Stimulated activated CD8-positive, alpha-beta memory T cell treated with anti-CD3 and anti-CD28 coated beads, Interleukin-4, amount 100 ng/mL, for 24 hours (primary cell): ENCODE data around the gene KRTAP10-4.
"Not testable (repeated sequence)": the region's sequence is repeated elsewhere in the genome, so short reads cannot be mapped to it uniquely, and the experiment has no call there.

Experiments used
- DNase-seq: peaks from one replicate; pipeline ENCODE4 v3.0.0-alpha.2; 2020; ENCODE audit warnings: low read depth

The KRTAP10-4 gene

DNA sequence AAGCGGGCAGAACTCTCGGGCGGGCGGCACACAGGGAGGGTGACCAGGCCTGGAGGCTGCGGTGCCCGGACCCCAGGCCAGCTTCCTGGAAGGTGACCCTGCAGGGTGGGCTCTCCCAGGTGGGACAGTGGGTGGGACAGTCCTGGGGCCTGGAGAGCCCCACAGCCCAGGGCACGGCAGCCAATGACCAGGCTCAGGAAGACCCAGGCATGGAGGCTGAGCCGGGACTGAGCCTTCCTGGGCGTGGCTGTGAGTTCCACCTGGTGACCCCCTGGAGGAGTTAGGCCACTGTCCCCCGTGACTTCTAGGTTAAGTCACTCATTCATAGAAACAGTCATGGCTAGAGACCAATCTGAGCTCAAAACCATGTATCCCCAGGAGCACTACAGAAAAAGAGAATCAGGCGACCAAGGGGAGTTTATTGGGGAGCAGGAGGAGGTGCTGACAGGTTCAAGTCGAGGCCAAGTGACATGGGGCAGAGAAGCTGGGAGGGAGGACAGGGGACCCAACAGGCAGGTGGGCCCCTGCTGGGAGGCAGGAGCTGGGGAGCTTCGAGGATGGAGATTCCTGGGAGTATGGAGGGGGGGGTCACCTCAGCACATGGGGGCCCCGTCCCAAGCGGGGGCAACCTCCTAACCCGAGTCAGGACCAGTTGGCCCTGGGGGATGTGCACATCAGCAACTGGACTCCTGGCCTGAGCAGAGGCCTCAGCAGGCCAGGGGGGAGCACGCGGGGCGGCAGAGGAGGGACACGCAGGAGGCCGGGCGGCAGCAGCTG, 5.7 kb downstream of the KRTAP10-4 start:
- DNase-seq = no peak

DNA sequence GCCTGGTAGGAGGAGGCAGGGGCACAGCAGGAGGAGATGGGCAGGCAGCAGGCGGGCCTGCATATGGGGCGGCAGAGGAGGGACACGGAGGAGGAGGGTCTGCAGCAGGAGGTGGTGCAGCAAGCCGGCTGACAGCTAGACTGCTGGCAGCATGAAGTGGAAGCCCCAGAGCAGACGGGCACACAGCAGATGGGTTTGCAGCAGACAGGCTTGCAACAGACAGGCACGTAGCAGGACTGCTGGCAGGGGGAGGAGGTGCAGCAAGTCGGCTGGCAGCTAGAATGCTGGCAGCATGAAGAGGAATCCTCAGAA, 6.3 kb downstream of the KRTAP10-4 start:
- no peak for DNase-seq

DNA sequence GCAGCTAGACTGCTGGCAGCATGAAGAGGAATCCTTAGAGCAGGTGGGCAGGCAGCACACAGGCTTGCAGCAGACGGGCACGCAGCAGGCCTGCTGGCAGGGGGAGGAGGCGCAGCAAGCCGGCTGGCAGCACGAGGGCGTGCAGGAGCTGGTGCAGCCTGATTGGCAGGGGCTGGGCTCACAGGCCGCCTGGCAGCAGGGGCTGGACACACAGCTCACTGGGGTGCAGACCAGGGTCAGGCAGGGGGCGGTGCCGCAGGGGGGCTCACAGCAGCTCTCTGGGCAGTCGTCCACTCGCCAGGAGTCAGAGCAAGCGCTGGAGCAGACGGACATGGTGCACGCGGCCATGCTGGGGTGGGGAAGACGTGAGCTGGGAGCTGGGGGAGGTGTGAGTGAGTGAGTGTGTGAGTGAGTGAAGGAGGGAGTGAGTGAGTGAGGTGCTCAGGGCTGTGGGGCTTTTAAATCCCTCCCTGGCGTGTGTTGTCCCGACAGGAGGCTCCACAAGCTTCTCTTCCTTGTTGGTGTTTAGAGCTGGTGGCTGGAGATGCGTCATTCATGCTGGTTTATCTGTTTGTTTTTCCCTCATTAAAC, 6.8 kb downstream of the KRTAP10-4 start, which contains the start of gene KRTAP10-5:
TSS of gene KRTAP10-5 (minus strand) at position 374 of the 591 bp plus-strand sequence. CDS start at position 348, 26 bp downstream.
- DNase-seq = not testable (repeated sequence)

DNA sequence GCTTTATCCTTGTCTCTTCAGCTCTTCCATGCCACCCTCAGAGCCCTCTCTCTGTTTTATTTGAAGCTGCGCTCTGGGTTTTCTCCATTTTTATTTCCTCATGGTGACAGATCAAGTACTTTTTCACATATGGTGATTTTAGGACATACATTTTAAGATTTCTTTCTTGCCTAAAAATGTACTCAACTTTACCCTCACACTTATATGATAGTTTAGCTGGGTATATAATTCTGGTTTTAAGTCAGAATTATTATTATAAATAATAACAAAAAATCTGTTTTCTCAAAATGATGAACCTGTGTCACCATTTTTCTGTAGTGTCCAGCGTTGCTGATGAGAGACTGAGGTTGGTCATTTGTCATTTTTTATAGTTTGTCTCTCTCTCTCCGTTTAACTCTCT, 7.6 kb downstream of the KRTAP10-4 start:
- no peak for DNase-seq

DNA sequence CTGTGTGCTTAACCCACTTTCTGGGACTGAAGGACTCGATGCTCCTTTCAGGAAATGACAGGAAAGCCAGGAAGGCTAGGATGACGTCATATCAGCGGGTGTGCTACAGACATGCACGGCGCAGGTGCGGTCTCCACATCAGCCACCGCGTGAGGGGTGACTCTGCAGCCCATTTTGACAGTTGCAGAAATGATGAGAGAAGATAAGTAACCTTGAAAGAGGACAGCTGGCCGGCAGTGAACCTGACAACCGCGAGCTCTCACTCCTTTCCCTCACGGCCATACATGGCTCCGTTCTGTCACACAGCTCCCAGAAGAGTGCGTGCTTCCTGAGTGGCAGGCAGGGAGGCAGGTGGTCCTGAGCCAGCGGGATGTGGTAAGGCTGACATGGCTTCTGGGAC, 8.5 kb downstream of the KRTAP10-4 start:
- DNase-seq = no peak

DNA sequence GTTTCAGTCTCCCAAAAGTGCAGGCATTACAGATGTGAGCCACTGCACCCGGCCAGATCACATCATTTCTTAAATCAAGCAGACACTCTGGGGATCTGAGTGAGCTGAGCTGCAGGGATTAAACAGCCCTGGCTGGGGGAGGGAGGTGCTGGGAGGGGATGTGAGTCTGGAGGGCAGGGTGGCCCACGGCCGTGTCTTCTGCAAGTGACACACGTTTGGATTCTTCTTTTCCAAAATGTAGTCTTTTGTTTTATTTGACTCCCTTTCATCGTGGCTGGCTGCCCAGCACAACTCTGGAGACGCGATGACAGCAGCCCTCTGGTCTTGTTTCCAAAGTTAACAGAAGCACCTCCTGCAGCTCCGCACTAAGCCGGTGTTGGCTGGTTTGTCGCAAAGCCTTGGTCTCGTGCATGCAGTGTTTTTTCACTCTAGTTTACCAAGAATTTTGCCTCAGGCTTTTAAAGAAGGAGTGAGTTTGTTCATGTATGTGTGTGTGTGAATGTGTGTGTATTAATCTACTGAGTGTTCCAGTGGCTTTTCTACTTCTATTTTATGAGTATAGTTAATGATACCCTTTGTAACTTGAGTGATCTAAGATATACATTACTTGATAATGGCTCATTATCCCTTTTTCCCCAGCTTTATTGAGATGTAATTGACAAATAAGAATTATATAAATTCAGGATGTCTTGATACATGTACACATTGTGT, 9.7 kb downstream of the KRTAP10-4 start:
- DNase-seq = no peak

DNA sequence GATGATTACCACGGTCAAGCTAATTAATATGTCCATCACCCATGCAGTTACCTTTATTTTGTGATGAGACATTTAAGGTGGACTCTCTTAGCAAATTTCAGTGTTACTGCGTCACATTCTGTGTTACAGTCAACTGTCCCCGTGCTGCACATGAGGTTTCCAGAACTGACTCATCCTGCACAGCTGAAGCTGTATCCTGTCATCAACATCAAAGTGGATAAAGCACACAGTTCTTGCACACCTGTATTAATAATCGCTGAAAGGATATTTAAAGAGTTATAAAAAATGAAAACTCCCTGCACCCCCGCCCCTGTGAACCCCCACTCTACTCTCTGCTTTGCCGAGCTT, 10.2 kb downstream of the KRTAP10-4 start:
- DNase-seq = no peak

DNA sequence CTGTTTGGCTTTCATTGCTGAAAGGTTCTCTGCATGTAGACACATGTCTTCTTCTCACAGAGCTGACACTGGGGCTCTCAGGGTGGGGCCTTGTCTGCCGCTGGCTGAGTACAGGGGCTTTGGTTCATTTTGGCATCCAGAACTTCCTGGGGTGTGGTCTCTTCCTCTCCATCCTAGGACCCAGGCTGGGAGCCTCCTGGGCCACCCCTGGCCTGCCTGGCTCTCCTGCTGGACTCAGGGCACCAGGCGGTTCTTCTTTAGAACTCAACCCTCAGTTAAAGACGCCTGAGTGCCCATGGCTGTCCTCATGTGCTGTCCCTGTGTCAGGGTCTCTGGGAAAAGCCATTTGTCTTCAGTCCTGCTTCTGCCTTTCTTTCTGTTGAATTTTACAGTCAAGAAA, 12.4 kb downstream of the KRTAP10-4 start:
- no peak for DNase-seq

DNA sequence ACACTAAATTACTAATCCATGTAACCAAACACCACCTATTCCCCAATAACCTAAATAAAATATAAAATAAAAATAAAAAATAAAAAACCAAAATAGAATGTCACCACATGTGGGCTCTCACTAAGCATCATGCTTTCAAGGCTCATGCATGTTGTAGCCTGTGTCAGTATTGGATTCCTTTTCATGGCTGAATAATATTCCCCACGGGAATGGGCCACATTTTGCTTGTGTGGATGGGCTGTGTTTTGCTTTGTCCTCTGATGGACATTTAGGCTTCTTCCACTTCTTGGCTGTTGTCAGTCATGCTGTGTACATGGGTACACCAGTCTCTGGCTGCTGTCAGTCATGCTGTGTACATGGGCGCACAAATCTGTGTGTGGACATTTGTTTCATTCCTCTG, 15.6 kb downstream of the KRTAP10-4 start:
- no peak for DNase-seq

DNA sequence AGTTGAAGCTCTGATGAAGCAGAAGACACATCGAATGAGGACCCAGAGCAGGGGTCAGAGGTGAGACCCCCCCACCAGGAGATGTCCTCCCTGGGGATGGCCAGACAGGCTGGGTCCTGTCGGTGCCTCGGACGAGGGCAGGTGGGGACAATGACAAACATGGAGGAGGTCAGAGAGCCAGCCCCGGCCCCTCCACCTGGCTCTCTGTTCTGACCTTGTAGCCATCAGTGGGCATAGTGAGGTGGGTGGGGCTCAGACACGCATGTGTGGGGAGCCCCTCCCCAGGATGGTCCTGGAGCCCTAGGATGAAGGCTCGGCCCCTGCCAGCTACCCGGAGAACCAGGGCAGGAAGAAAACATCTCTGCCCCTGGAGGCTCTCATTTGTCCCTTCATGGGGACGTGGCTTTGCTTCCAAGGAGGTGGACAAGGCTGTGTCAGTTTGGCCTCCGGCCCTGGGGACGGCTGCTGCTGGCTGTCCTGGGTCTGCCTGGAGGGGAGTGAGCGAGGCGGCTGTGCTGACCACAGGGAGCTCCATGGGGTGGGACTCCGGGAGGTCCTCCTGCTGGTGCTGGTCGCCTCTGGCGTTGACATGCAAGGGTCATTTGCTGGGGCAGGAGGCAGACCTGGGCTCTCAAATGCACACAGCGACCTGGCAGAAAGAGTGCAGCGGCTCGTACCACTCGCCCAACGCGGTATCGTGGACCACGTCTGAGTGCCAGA, 16.2 kb downstream of the KRTAP10-4 start:
- no peak for DNase-seq

DNA sequence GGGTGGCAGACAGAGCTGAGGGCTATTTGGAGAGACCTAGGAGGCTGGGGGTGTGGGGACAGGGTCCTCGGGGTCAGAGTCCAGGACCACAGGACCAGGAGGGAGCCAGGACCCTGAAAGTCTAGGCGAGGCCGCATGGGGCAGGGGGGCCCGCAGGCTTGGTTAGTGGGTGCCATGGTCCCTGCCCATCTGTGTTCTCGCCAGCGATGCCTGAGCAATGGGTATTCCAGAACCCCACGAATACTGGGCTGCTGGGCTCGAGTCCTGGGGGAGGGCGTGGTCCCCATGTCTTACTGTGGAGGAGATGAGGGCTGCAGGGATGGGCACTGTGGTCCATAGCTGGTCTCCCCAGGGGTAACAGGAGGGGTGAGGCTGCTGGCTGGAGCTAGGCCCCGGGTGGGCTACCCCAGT, 16.8 kb downstream of the KRTAP10-4 start:
- DNase-seq = no peak

DNA sequence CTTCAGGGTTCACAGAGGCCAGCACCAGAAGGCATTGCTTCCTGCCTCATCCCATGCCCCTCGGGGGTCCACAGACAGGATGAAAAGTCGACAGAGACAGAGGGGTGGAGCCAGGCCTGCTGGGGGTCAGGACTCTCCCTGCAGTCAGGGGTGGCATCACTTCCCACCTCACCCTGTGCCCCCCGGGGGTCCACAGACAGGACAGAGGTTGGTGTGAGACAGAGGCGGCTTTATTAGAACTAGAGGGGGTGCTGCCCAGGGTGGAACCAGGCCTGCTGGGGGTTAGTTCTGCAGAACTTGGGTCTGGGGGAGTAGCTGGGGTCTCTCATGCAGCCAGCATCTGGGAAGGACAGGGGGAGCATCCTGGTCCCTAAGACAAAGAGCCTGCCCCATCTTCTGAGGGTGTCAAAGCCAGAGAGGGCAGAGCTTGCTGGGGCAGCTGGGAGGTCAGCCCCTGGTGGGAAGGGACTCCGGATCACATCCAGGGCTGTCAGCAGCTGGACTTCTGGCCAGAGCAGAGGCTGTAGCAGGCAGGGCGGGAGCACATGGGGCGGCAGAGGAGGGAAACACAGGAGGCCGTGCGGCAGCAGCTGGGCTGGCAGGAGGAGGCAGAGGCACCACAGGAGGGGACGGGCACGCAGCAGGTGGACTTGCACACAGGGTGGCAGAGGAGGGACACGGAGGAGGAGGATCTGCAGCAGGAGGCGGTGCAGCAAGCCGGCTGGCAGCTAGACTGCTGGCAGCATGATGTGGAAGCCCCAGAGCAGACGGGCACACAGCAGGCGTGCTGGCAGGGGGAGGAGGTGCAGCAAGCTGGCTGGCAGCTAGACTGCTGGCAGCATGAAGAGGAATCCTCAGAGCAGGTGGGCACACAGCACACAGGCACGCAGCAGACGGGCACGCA, 17.6 kb downstream of the KRTAP10-4 start:
- not testable (repeated sequence) for DNase-seq

DNA sequence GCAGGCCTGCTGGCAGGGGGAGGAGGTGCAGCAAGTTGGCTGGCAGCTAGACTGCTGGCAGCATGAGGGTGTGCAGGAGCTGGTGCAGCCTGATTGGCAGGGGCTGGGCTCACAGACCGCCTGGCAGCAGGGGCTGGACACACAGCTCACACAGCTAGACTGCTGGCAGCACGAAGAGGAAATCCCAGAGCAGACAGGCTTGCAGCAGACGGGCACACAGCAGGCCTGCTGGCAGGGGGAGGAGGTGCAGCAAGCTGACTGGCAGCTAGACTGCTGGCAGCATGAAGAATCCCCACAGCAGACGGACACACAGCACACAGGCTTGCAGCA, 18.2 kb downstream of the KRTAP10-4 start:
- DNase-seq = not testable (repeated sequence)

DNA sequence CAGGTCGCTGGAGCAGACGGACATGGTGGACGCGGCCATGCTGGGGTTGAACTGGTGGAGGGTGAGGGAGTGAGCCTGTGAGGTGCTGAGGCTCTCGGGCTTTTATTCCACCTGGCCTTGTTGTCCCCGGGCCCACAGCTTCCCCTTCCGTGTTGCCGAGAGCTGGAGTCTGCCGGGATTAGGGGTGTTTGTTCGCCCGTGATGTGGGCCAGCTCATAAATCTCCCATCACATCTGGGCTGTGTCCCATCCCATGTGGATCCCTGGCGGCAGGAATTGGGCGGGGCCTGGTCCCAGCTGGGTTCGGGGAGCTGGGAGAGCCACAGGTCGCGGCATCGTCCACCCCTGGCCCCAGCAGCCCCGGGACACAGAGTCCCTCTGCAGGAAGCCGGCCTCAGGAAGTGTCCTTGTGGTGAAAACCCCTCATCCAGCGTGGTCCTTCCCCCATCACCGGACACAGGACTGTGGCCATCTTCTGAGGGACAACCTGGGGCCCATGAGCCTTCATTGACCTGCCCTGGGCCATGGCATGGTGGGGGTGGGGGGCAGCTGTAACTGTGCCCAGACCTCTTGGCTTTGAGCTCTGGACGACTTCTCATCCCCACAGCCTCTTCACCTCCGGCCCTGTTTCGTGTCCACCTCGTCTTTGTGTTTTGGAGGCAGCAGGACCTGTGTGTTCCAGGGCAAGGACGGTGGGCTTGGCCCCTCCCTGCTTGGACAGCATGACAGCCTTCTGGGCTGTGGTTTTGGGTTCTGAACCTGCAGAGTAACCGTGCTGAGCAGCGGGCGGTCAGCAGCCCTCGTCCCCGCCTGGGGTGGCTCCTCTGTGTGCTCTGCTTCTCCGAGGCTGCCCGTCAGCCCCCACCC, 19.1 kb downstream of the KRTAP10-4 start, which contains the start of gene KRTAP10-6:
TSS of gene KRTAP10-6 (minus strand) at position 60 of the 866 bp plus-strand sequence. CDS start at position 39, 21 bp downstream.
- no peak for DNase-seq

DNA sequence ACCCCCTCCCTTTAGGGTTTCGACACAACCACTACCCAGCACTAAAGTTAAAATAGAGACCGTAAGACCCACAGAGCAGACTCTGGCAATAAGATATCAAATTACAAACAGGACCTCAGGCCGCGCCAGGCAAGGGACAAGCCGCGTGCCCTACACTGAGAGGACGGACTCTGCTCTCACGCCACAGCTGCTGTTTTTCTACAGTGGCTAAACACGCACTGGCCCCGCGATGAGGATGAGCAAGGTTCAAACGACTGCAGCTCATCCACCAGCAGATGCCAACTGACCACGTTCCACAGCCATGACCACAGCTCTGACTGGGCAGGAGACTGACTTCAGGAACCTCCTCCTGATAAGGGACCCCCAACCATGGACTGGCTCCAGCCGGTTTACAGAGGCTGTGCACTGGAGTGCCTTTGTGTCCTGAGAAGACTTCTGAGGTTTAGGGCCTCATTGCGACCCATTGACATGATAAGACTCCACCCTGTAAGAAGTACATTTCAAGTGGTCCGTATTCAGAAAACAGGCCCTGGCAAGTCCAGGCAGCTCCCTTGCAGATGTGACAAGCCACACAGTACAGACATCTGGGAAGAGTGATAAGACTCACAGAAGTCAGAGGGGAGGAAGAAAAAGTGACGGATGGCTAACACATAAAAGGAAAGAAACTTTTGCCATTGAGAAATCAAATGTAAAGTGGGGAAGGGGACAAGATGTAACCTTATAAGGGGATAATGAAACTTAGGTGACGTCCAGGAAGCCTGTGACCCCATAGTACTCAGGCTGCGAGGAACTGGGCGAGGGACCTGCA, 20.3 kb downstream of the KRTAP10-4 start:
- no peak for DNase-seq

DNA sequence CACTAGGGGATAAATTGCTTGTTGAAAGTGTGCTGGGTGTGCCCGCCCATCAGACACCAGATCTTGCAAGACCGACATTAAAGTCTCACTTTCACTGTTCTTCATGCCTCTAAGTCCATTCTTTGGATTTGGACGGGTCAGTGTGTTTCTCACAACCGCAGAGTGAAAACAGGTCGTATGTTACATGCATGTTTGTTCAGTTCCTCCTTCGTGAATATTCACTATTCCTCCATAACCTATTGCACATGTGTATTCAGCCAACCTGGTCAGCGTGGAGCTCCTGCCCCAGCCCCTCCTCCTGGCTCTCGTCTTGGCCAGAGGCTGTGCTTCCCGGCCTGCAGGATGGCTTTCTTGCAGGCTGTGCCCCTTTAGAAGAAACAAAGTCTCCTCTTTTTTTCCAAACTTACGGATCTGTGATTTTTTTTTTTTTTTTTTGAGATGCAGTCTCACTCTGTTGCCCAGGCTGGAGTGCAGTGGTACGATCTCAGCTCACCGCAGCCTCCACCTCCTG, 20.9 kb downstream of the KRTAP10-4 start:
- no peak for DNase-seq

DNA sequence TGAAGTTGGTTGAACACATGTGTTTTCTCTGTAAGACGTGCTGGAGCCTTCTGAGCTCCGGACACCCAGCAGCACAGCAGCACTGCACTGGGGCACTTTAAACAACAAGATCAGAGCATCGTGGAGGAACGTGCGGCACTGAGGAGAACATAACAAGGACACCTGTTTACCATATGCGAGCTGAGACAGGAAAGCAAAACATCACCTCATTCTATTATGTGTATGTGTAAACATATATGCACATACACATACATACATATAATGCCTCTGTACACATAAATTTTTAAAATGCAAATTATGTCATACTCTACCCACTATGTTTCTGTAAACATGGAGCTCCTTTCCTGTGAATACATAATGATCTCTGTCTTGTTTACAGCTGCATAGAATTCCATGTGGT, 22.0 kb downstream of the KRTAP10-4 start:
- DNase-seq = no peak

DNA sequence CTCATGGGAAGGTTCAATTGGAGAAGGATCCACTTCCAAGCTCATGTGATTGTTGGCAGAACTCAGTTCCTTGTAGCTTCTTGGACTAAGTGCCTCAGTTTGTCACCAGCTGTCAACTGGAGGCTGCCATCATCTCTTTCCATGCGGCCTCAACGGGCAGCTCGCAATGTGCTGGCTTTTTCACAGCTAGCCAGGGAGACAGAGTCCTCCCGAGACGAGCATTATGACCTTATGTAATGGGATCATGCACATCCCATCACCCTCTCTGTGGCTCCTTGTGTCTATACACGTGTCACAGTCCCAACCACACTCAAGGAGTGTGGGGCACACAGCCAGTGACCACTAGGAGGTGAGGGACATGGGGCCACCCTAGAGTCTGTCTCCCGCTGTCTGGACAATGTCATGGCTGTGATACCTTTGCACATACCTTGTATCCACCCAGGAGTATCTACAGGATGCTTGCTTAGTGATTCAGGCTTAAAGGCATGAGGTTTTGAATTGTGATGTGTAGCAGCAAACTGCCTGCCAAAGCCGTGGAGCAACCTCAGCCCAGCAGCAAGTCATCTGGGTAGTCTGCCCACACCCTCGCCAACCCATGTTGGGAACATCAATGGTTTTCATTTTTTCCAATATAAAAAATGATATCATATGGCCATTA, 22.7 kb downstream of the KRTAP10-4 start:
- no peak for DNase-seq

DNA sequence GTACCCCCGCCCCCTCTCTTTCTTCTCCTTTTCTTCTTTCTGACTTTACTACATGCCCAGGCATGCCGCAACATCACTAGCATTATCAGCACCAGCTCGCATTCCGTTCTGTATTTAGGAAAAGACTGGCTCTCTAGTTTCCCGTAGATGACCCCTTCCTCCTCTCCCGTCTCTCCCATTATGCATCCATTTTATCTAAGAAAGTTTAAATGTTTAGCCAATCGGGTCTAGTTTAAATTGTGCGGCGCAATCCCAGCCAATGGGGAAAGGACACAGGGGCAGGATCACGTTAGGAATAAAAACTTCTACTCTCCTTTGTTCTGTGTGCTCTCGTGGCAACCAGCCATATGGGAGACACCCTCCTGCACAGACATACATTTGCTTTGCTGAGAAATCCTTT, 24.5 kb downstream of the KRTAP10-4 start:
- no peak for DNase-seq
